NCI-H1436 treated with DMSO at 0.1 percent for 48 hours (cell line): ENCODE results near the gene ETHE1.

Experiments used
- DNase-seq: peaks from one replicate; lab custom pipeline; 2025; lab: John Stamatoyannopoulos, UW

Gene ETHE1

GRCh38 chr19:43464134-43464775 is 62.7 kb downstream of the ETHE1 start:
- no peak for DNase-seq

DNA sequence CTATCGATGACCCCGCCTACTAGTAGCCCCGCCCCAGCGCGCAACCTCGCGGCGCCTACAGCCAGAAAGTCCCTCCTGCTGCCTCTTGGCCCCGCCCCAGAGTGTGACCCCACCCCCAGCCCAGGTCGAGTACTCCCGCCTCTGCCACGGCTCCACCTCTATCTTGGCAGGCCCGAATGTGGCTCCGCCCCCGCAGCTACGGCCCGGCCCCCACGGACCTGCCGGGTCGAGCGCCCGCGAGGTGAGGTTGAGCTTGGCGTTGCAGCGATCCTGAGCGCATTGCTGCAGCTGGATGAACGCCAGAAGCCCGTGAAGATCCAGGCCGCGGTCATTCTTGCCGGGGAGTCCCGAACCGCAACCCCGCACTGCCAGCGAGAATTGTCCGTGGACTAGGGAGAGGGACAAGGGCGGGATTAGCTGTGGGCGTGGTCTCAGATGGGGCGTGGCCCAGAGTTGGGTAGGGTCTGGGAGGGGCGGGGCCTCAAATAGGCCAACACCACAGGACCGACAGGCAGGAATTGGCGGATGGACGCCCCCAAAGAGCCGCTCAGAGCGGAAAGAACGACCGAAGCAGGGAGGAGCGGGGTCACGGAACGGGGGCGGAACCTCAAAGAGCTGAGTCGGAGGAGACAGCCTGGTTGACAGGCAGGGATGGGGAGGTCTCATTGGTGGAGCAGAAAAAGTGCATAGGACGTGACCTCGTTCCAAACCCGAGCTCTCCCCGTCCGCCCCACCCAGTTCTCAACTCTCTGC is 63.4 kb downstream of the ETHE1 start:
- peak; percentile 76 for DNase-seq

GRCh38 chr19:43462785-43463380 is 64.1 kb downstream of the ETHE1 start:
- DNase-seq: no peak

DNA sequence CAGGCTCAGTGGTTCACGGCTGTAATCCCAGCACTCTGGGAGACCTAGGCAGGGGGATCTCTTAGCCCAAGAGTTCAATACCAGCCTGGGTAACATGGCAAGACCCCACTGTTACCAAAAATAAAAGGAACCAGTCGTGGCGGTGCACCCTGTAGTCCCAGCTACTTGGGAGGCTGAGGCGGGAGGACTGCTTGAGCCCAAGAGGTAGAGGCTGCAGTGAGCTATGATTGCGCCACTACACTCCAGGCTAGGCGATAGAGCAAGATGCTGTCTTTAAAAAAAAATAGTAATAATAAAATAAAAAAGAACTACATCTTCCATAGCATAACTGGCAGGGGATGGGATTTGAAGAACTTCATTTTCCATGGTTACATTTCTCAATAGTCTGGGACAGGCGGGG is 64.6 kb downstream of the ETHE1 start:
- DNase-seq: no peak

DNA sequence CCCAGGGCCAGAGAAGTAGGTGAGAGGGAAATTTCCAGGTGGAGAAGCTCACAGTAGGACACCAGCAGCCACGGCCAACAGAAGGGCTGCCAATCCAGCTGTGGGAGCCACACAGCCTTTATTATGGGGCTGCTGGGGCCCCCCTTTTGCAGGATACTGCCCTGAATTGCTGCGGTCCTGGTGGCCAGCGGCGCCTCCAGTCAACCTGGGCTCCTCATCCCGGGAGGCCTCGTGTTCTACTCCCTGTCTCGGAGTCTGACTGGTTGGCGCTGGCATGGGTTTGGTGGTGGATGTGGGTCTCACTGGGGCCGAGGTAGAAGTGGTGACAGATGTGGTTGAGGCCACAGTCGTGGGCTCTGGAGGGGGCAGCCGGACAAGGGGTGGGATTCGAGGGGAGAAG is 65.7 kb downstream of the ETHE1 start:
- DNase-seq: no peak

DNA sequence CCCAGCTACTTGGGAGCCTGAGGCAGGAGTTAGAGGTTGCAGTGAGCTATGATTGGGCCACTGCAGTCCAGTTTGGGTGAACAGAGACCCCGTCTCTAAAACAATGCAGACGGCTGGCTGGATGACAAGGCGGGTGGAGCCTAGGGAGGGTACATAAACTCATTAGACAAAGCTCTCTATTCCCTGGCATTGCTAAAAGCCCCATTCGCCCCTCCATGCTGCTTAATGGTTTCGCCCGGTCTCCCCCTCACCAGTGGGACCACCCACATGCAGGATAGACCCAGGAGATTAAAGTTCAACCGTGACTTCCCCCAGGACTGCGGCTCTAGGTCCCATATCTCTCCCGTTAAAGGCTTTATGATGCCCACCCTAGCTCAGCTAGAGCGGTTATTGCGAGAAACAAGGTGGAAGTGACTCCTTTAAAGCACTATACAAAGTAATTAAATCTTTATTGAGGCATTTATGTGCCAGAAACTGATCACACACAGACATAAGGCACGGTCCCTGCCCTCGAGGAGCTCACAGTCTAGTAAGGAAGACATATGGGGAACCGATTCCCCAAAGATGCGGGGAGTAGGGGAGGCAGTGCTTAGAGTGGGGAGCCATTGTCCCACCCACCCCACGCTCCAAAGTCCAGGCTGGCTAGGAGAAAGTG is 66.5 kb downstream of the ETHE1 start:
- no peak for DNase-seq

- no peak for DNase-seq
These were observed 69.2 kb downstream of the ETHE1 start for GRCh38 chr19:43457809-43458208.
